WI38 (cell line): ENCODE measurements around the gene PAX2.

ENCODE experiments used
- H3K4me3 ChIP-seq: 2 replicates; pipeline ENCODE4 v1.5.1; 2011; ENCODE audit warnings: low read depth, mild to moderate bottlenecking, control low read depth, low read length
- CTCF ChIP-seq: IDR thresholded peaks from 2 replicates; pipeline ENCODE4 v1.5.1; 2012; ENCODE audit warnings: low read depth, mild to moderate bottlenecking, control low read depth, low read length

PAX2 gene

GRCh38 chr10:100715445-100716385 lies 29.7 kb upstream of the PAX2 start:
- TF ChIP-seq CTCF, result no peak

GRCh38 chr10:100717166-100717565 lies 28.2 kb upstream of the PAX2 start:
- no peak for TF ChIP-seq CTCF
- H3K4me3 ChIP-seq, result no peak overlapping the region

More at GRCh38 chr10:100715445-100716385, 29.7 kb upstream of the PAX2 start:
- H3K4me3 ChIP-seq, result no peak overlapping the region

GRCh38 chr10:100718197-100718742 lies 27.1 kb upstream of the PAX2 start:
- H3K4me3 ChIP-seq, result no peak overlapping the region
- TF ChIP-seq CTCF, result no peak

- TF ChIP-seq CTCF, result no peak
- no peak overlapping the region for H3K4me3 ChIP-seq
Observed at GRCh38 chr10:100723180-100723579, 22.2 kb upstream of the PAX2 start.

GRCh38 chr10:100723770-100724530 lies 21.4 kb upstream of the PAX2 start:
- H3K4me3 ChIP-seq, result no peak overlapping the region
- TF ChIP-seq CTCF, result no peak

- H3K4me3 ChIP-seq, result no peak overlapping the region
- TF ChIP-seq CTCF, result no peak
Observed at GRCh38 chr10:100724531-100725027, 20.8 kb upstream of the PAX2 start.
